Gastrocnemius medialis (tissue), 4 donors: ENCODE measurements around the gene COPS6.

ENCODE experiments used
- CTCF ChIP-seq, 5 experiments: fragments of 450-650 bp in 3 of 5; fragments of 200-600 bp in 2 of 5; sonication (generic) in 2 of 5; IDR thresholded peaks in 4 of 5; conservative IDR thresholded peaks in 1 of 5; 1 replicate in 4 of 5; 2 replicates in 1 of 5; pipeline ENCODE4 v1.5.1; 2016 to 2019; ENCODE audit warnings: antibody characterized with exemption in 5 of 5, mild to moderate bottlenecking in 3 of 5, moderate library complexity in 3 of 5
- POLR2A ChIP-seq, 2 donors: fragments of 450-650 bp; IDR thresholded peaks; one replicate each; pipeline ENCODE4 v1.6.1; 2017; ENCODE audit warnings: antibody characterized with exemption in 2 of 2, mild to moderate bottlenecking in 2 of 2, moderate library complexity in 2 of 2

DNA sequence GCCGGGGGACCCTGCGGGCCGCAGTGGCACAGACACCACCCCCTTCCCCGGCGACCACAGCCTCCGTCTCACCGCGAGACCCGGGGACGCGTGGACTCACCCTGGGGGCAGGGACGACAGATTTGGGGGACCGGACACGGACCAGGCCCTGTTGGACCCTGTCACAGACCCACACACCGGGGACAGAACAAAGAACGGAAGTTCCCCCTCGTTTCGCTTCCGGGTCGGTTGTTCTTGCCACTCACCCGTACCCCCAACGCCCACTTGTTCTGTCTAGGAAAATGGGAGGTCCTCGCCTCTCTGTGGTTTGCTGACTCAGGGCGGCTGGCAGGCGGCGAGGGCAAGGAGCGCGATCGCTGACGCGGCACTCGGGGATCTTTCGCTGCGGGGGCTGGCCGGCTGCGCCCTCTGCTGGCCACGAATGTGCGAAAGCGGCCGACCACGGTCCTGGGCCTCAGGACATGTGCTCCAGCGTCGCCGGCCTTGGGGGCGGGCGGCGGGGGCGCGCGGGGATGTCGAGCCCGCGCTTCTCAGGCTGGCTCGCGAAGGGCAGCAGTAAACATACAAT, 7.2 kb upstream of the COPS6 start, which contains the start of gene ZNF3:
- TF ChIP-seq CTCF (IDR thresholded peaks at IDR 0.05 in 4 of 5, conservative IDR thresholded peaks at IDR 0.05 in 1 of 5) (peak; percentile 93 to 98 (median 94)), POLR2A (IDR thresholded peaks at IDR 0.05) (peak; percentile 62 to 85)
